Posterior vena cava (tissue), 2 donors: ENCODE results near the gene AIFM3. TPM values are rescaled to one million over a fixed set of nuclear protein-coding genes. Genes with fewer than 3 reads are reported as not detected.
A peak's percentile ranks its signal among the peaks of the same experiment; 100 is the strongest.

ENCODE experiments used
- DNase-seq: peaks from one replicate; pipeline ENCODE4 v3.0.0-alpha.2; 2020; ENCODE audit warnings: low spot score
- intact Hi-C, 2 donors: fragments of 100-400 bp; cut with DNase I; formaldehyde crosslinking; loops; one replicate each; pipeline versions ENCODE4 v1.14.1 to v1.14.2; 2022 to 2023
- total RNA-seq, 2 donors: library from RNA; stranded (reverse); fragmentation: NEBNext Ultra II Directional; extraction: Animal tissue kit (Norgen Biotek cat#: 25700); gene quantifications; one replicate each; pipeline ENCODE4 v1.2.1, GENCODE V29; 2021
- donor health status: DM: yes; HTN: yes; CAD: no.
- donor health status: DM: yes; HTN: yes; CAD: no.

AIFM3 gene
- total RNA-seq, 2 donors from 2014 or later, result 0.62 to 2.6 TPM

DNA sequence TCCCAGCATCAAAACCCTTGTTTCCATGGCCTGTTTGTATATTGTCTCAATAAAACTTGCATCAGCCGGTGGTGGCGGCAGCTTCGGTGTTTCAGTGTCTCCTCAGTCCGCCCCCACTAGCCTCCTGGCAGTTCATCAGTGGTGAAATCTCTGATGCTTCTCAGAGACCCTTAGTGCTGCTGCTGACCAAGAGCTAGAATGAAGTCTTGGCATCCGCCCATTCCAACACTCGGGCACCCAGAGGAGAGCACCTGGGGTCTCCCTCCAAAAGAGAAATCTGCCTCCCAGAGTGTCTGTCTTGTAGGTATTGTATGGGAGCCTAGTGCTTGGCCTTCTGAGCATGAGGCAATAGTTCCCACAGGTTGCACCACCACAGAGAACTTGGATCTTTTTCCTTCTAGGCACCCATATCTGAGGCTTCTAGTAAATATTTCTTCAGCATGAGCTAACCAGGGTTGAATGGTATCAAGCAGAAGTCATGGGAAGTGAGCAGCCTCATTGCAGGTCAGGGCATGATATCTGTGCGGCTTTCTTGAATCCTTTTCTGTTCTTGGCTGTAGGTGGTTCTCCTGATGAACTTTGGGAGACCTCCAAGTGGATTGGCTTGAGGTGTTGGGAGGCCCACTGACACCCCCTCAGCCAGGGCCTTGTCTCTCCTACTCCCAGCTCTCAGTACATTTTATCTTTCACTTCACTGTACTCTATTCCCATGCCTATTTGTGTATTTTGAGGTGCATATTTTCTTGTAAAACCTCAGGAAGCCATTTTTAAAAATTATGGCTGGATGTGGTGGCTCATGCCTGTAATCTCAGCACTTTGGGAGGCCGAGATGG lies 13.2 kb upstream of the AIFM3 start:
- peak; percentile 74 for DNase-seq
- intact Hi-C loops, result no loop called here

DNA sequence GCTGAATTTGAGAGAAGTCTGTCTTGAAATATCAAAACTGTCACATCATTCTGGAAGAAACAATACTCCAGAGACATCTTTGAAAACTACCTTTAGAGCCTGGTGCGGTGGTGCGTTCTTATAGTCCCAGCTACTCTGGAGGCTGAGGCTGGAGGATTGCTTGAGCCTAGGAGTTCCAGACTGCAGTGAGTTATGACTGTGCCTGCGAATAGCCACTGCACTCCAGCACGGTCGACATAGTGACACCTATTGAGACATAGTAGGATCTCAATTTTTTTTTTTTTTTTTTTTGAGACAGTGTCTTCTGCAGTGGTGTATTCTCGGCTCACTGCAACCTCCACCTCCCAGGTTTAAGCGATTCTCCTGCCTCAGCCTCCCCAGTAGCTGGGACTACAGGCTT lies 11.5 kb upstream of the AIFM3 start:
- intact Hi-C loops, result no loop called here
- no peak for DNase-seq

DNA sequence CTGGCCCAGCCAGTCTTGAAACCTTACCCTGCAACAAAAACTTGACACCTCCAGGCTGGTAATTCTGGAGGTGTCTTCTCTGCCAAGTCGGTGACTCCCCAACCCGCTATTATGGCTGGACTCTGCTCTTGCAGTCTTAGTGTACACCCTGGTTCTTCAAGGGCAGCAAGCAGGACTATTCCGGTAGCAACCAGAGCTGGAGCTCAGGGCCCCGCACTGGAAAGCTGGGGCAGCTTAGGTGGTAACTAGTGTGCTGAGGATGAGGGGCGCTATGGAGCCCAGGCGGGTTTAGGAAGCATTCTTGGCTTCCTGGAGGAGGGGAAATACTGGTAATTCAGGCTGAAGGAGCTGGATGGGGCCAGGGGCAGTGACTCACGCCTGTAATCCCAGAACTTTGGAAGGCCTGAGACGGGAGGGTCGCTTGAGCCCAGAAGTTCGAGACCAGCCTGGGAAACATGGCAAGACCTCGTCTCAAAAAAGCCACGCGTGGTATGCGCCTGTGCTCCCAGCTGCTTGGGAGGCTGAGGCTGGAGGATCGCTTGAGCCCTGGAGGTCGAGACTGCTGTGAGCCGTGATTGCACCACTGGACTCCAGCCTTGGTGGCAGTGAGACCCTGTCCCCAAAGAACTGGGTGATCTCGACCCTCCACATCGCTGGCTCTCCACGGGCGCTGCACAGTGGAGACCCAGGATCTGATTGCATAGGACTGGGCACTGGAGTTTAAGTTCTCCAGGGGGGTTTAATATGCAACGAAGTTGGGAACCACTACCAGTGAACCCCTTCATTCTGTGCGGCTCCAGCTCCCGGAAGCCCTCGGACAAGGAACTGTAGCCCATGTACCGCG lies 10.6 kb upstream of the AIFM3 start:
- intact Hi-C loops, result no loop called here
- no peak for DNase-seq

DNA sequence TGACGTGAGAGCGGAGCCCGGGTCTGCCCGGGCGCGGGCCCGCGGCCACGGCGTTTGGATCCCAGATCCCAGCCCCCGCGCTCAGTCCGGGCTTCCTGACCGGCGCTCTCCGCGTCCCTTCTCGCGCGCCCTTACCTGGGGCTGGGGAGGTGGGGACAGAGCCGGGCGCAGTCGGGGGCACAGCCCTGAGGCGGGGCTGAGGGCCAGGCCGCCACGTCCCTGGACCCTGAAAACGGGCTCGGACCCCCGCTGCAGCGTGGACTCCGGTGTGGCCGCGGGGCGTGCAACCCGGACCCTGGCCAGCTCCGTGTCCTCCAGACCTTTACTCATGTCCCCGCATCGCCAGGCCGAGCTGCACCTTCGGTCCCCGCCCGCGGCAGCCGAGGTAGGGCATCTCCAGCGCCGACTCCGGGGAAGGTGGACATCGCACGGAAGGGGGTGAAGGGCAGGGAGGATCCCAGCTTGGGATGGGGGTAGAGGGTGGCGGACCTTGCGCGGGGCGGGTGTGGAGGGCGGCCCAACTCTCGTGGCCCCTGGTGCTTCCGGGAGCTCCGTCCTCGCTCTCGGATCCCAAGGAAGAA lies 9.9 kb upstream of the AIFM3 start:
- DNase-seq, result no peak
- intact Hi-C loops, result no loop called here

DNA sequence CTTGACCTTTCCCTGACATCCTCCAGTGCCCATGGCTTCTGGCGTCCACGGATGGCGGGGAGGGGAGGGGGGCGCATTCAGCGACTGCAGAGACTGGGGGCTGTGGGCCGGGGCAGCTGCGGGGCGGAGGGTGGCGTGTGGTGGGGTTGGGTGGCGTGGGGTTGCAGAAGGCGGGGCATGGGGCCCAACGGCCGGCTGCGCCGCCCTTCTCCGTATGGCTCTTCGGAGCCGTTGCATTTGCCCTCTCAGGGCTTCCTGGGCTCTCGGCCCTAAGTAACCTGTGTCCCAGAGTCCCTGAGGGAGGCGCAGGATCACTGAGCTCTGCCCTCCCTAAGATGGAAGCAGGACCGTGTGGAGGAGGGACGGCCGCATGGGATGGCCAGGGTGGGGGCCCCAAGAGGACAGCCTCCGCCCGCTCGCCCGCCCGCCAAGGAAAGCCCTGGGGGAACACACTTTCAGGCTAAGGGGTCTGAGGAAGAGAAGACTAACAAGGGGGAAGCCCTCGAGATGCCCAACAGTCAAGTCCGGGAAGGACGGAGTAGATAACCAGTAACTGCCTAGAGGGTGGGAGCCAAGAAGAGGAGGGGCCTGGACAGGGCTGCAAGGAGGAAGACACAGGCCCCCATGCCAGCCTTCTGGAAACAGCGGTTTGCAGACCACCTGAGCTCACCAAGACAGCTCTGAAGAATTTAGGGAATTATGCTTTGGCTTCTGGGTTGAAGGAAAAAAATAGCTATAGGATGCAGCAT lies 9.2 kb upstream of the AIFM3 start:
- no peak for DNase-seq
- intact Hi-C loops, result no loop called here

DNA sequence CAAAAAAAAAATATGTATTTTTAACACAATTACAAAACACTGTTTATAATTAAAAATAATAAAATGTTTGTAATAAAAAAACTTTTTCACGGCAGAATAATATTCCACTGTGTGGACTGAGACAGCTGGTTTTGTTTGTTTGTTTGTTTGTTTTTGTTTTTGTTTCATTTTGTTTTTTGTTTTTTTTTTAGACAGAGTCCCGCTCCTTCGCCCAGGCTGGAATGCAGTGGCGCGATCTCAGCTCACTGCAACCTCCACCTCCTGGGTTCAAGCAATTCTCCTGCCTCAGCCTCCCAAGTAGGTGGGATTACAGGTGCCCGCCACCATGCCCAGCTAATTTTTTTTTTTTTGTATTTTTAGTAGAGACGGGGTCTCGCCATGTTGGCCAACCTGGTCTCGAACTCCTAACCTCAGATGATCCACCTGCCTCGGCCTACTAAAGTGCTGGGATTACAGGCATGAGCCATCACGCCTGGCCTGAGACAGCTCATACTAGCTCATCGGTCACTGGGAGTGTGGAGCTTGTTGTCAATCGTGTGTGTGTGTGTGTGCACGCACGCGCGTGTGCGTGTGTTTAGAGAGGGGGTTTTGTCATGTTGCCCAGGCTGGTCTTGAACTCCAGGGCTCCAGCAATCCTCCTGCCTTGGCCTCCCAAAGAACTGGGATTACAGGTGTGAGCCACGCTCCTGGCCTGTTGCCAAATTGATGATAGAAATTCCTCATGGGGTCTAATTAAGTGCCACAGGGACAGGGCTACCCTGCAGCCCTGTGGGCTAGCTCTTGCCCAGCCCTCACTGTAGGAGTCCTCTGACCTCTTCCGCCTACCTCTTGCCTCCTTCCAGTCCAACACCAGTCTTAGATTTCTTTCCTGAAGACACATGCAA lies 7.2 kb upstream of the AIFM3 start:
- intact Hi-C loops, result no loop called here
- no peak for DNase-seq

DNA sequence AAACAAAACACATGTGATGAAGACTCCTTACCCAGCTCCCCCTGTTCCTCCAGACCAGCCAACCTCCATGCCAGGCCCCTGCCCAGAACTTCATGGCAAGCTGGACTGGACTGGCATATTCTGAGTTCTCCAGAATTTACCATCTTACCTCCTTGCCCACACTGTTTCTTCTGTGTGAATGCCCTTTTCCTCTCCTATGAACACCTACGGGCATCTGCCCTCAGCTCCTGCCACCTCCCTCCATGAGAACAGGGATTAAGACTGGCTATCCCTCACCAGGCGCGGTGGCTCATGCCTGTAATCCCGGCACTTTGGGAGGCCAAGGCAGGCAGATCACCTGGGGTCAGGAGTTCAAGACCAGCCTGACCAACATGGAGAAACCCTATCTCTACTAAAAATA lies 6.4 kb upstream of the AIFM3 start:
- intact Hi-C loops, result no loop called here
- DNase-seq, result no peak

DNA sequence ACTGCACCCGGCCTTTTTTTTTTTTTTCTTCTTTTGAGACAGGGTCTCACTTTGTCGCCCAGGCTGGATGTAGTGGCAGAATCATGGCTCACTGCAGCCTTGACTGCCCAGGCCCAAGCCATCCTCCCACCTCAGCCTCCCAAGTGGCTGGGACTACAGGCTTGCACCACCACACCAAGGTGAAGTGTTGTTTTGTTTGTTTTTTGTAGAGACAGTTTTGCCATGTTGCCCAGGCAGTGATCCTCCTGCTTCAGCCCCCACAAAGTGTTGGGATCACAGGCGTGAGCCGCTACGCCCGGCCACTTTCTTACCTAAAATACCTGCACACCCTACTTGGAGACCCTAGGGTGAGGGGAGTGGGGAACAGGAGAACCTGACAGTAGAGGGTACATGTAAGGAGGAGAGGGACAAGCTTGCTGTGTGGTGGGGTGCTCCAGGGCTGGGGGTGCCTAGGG lies 4.5 kb upstream of the AIFM3 start:
- no peak for DNase-seq
- intact Hi-C loops, result no loop called here

DNA sequence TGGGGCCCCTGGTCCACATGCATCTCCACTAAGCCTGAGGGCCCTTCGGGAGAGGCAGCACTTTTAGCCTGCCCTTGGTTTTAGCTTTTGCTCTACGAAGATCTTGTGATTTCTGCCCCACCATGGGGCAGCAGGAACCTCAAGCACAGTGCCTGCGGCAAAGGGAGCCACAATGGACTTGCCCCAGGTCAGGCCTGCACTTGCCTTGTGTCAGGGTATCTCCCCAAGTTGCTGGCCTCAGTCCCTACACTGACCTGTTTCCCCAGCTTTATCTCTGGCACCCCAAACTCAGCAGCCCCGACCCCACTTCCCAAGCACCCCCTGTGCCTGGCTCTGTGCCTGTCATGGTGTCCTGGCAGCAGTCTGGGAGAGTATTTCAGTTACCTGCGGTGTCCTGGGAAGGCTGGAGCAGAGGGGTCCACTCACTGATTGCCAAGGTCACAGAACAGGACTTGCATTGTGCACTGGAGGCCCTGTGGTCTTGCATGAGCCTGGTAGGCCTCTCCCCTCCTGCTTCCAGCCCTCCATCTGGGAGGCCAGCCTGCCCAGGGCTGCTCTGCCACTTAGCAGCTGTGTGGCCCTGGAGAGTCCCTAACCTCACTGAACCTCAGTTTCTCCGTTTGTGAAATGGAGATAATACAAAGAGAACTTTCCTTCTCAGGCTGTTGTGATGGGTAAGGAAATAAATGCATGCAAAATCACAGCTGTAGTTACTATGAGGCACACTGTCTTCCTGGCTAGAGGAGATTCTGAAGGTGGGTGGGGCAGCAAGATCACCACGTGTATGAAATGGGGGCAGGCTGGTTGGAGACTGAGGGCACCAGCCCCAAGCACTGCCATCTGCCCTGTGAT lies 3.6 kb upstream of the AIFM3 start:
- DNase-seq, result no peak
- intact Hi-C loops, result loop anchor here in 1 of 2 donors (2.0 kb wide), 2 partner anchors 15 to 31 kb away; no protein-coding TSS in a partner anchor

DNA sequence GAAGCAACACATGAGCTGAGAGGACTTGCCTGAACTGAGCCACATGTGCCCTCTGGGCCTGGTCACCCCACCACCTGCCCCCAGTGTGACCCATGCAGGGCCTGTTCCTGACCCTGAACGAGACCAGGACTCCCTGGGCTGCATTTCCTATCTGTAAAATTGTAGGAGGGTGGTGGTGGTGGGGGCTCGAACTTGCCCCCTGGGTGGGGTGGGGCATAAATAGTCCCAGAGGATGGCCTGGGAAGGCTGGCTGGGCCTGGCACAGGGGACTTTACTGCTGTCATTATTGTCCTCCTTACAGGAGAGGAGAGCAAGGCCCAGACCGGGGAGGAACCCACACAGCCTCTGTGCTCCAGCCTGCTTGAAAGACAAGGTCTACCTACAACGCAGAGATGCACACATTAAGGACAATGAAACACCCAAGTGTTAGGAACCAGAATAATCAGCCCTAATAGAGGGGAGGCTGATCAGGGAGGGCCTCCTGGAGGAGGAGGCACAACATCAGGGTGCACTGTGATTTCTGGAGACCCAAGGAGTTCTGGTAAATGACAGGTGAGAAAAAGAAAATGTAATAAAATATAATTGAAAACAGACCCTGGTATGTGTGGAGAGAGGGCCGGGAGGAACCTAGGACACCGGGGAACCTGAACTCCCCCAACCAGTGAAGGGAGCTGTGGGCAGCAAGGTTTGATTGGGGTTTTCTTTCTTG lies 2.8 kb upstream of the AIFM3 start:
- intact Hi-C loops, result loop anchor here in 1 of 2 donors (2.0 kb wide), 2 partner anchors 15 to 31 kb away; no protein-coding TSS in a partner anchor
- no peak for DNase-seq

DNA sequence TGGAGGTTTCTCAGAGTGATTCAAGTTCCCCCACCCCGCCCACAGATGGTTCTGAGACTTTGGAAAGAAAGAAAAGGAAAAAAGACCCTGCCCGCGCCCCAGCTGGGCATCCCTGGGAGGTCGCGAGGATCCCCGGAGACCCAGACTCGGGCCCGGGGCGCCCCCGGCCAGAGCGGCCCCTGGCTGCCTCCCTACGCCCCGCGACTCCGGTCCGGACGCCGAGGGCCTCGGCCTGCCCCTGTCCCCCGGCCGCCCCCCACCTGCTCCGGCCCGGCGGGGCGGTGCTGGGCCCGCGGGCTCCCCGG lies 2.3 kb upstream of the AIFM3 start:
- no peak for DNase-seq
- intact Hi-C loops, result loop anchor here in 1 of 2 donors (2.0 kb wide), 2 partner anchors 16 to 32 kb away; no protein-coding TSS in a partner anchor

DNA sequence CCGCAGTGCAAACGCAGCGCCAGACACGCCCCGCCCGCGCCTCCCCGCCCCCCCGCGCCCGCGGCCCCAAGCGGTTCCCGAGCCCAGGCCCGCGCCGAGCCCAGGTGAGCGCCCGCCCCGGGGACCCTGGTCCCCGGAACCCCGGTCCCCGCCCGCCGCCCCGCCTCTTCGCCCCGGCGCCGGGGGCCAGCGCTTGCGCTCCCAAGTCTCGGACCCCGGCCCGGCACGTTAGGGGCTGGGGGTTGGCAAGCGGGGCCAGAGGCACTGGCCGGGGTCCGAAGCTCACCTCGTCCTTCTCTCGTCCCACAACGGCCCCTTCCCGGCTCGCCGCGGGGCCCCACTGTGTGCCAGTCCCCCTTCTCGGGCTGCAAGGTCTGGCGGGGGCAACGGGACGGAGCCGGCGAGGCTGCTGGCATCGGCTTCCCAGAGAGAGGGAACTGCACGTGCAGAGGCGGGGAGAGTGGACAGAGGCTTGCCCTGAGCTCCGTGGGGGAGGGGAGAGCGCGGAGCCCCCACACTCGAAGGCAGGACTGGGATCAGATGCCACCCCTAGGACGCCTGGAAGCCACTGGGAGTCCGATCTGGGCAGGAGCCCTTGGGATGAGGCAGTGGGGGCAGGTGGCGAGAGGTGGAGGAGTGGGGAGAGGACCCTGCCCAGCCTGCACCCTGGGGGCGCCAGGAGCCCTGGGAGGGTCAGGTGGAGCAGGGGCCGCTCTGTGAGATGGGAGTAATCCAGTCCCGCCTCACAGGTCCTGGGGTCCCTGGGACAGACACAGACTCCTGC lies 1.8 kb upstream of the AIFM3 start:
- no peak for DNase-seq
- intact Hi-C loops, result loop anchor here in 1 of 2 donors (2.0 kb wide), 2 partner anchors 16 to 32 kb away; no protein-coding TSS in a partner anchor

DNA sequence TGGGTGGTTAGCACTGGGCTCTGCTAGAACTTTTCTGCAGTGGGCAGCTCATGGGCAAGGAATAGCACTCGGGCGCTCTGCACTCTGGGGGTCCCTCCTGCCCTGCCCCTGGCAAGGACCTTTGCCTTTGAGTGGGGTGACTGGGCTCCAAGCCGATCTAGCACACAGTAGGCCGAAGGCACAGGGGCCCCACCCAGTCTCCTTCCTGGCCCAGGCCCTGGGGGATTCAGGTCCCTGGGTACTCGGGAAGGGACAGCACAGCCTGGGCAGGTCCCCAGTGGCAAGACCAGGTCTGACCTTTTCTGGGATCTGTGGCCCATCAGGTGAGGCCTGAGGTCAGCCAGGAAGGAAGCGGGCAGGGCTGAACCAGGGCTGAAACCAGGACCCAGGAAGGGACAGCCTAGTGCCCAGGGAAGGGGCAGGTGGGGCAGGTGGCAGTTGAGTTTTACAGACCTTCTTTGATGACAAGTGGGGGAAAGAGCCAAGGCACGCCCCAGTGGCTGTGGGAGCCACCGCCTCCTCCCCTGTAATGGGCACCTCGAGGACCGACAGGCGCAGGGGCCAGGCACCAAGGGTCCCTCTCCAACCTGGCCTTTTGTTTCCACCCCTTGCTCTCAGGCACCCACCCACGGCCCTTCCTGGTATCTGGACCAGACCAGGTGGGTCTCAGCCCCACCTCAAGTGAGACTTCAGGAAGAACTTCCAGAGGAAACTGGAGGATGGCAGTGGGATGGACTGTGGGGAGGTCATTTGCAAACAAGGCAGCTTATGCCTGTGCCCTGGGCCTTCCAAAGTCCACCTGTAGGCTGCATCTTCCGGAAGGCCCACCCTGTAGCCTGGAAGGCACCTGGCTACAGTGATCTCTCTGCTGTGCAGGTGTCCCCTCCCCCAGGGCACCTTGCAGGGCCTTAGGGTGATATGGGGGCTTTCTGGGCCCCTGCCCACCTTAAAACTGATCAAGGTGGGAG lies 883 bp upstream of the AIFM3 start:
- intact Hi-C loops, result loop anchor here in 1 of 2 donors (2.0 kb wide), 2 partner anchors 17 to 33 kb away; no protein-coding TSS in a partner anchor
- DNase-seq, result no peak

DNA sequence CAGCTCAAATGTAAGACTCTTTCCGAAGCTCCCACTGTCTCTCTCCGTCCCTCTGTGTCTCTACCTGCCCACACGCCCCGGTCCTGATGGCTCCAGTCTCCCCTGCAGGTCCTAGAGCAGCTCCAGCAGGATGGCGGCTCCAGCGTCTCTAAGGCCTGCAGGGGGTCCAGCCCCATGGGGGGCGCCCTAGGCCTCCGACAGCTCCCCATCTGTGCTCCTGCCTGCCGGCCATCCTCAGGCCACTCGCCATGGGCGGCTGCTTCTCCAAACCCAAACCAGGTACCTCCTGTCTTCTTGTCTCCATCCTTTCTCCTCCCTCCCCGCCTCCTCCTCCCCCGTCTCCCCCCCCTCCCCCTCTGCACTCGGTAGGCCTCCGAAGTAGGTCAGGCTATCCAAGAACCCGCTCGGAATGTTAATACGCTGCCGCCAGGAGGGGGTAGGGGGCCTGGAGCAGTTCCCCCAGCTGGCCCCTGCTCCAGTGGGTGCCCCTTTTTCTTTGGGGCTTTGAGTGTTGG lies 699 bp downstream of the AIFM3 start:
- no peak for DNase-seq
- intact Hi-C loops, result no loop called here
